IPS DF 4.7 (cell line): Measurements from ENCODE around the gene DUOX2.
"Not testable (repeated sequence)": the region's sequence is repeated elsewhere in the genome, so short reads cannot be mapped to it uniquely, and the experiment has no call there.

Experiments
- DNase-seq: peaks from one replicate; pipeline ENCODE4 v3.0.0-alpha.2; 2013; ENCODE audit warnings: low spot score; ENCODE audit errors: extremely low read depth

The DUOX2 gene

DNA sequence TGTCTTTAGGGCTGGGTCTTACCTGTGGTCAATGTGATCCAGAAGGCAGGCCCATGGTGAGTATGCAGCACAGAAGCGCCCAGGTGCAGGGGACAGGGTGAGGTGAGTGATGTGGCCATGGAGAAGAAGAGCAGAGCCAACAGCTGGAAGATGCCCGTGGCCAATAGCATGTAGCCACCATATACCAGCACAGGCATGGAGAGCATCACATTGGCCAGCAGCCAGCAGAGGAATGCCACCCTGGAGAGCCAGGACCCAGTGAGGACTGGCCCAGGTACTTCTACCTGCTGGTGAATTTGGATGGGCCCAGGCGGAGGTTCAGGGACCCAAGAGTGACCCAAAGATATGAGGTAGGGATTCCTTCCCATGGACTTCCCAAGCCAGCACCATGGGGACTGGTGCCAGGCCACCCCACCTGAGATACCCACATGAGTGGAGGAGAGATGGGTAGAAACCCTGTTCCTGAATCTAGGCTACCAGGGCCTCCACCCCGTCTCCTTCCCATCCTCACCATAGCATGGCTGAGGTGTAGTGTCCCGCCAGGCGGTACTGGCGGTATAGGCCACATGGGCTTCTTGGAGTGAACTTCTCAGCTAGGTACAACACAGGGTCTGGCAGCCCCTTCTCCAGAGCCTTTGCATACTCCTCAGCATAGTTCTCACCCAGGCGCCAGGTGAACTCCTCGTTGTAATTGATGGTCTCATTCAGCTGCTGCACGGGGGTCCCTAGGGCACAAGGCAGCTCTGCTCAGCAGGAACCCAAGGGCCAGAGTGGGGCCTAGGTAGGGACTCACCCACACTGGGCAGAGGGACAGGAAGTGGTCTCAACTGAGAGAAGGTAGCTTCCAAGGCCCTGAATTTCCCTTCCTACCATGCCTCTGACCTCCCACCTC lies 6.4 kb upstream of the DUOX2 start:
- no peak for DNase-seq

GRCh38 chr15:45118996-45119395 lies 5.0 kb upstream of the DUOX2 start:
- no peak for DNase-seq

DNA sequence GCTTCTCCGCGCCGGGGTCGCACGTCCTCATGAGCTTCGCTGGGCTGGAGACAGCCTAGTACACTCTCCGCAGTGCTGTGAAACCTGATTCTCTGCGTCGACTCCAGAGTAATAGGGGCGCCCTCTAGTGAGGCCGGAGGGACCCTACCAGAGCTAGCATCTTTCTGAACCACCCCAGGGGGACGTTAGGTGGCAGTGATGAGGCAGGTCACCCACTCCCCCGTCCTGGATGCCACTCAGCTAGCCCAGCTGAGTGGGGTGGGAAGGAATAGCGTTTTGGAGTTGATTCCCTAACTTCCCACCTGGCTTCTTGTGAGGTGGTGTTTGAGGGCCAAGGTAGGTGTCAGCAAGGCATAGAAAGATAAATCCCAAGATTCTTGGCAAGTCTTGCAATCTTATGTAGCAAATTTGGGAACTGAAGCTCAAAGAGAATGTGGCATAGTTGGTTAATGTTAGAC lies 4.2 kb upstream of the DUOX2 start:
- peak; percentile 83 for DNase-seq

- DNase-seq = no peak
Measured at GRCh38 chr15:45117308-45118130, 3.5 kb upstream of the DUOX2 start.

- no peak for DNase-seq
Measured at GRCh38 chr15:45116482-45117307, 2.7 kb upstream of the DUOX2 start.

DNA sequence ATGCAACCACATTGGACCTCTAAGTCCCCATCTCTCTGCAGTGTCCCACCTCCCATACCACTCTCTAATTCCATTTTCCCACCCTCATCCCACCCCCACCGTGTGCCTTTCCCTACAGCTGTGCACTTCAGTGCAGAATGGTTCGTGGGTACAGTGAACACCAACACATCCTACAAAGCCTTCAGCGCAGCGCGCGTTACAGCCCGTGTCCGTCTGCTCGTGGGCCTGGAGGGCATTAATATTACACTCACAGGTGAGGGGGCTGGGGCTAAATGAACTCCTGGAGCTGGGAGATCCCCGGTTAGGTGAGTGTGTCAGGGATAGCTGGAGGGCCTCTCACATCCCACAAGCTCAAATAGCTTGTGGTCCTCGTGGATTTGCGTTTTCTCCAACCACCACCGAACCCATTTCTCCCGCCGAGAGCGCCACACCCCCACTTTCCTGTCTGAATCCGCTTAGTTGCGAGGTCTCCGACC lies 2.1 kb upstream of the DUOX2 start:
- no peak for DNase-seq

GRCh38 chr15:45115312-45115820 lies 1.4 kb upstream of the DUOX2 start:
- no peak for DNase-seq

GRCh38 chr15:45114751-45115085 lies 746 bp upstream of the DUOX2 start:
- DNase-seq = no peak

GRCh38 chr15:45113380-45113990 lies 487 bp downstream of the DUOX2 start:
- DNase-seq = no peak

DNA sequence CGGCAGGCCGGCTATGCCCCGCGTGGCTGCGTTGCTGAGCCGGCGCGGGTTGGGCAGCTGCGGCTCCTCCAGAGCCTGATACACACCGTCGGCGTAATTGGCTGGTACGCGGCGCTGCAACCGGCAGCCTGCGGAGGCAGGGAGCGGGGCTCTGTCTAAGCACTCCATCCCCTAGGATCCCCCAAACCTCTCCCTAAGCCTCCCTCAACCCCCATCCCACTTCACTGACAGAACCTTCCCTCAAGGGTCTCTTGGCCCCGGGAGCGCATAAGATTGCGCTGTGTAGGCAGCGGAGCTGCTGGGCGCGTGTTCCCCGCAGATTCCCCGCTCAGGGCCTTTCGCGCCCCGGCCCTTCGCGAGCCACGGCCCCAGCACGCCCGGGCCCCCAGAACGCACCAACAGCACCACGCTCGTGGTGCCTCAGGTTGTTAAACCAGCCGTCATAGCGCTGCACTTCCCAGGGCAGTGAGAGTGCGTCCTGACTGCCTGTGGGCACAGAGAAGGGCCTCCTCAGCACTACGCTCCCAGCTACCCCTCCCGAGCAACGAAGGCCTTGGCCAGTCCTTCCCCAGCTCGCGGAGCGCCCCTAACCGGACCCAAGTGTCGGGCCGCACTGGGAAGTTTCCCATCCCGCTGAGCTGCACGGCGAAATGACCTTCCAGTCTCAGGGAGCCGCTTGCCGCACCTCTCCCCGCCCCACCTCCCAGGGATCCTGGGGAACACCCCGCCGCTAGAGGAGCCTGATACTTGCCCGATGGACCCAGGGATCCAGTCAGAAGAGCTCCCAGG lies 1.2 kb downstream of the DUOX2 start:
- DNase-seq = no peak

GRCh38 chr15:45112143-45112590 lies 1.8 kb downstream of the DUOX2 start:
- no peak for DNase-seq

DNA sequence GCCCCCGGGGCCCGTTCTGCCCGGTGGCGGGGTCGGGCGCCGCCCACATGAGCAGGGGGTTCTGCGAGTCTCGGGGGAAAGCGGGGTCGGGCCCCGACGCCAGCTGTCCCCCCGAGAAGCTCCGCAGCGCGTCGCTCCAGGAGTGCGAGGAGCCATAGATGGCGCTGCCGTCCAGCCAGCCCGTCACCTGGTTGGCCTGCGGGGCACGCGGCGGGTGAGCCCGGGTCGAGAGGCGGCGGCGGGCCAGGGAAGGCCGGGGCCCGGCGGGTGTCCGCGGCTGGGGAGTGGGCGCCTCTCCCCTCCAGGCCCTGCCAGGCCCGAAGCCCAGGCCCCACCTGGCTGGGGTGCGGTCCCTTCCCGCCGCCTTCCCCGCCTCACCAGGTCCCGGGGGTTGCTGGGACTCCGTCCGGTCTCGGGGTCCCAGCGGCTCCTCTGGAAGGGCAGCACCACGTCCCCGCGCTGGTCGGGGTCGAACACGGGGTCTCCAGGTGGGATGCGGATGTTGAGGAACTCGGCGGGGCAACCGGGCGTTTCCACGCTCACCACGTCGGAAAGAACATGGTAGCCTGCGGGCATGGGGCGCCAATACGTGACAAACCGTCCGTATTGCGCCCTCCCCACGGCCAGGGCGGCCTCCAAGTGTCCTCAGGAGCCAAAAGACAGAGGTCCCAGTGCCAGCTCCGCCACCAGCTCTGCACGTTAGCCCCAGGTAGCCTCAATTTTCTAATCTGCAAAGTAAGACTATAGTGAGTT lies 2.4 kb downstream of the DUOX2 start:
- DNase-seq = no peak

DNA sequence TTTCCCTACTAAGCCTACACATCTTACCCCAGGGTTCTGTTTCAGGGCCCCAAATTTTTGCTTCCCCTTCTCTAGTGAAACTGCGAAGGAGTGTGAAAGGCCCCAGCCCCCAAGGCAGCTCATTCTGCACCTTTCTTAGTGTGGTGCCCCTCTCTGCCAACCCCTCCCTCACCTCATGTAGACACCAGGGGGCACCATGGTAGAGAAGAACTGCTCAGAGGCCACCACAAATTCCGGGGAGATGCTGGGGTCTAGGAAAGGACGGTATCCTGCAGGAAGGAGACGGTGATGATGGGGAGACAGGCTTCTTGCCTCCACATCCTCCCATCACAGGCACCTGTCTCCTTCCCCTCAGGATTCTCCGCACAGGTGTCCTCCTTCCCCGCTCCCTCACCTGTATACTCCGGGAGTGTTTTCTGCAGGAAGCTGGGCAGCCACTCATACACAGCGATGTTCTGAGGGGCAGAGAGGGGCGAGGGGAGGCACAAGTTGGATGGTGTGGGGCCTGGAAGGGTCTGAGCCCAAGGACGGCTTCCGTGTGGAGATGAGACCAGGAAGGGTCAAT lies 3.6 kb downstream of the DUOX2 start:
- no peak for DNase-seq

GRCh38 chr15:45107941-45108630 lies 5.9 kb downstream of the DUOX2 start:
- DNase-seq = no peak

DNA sequence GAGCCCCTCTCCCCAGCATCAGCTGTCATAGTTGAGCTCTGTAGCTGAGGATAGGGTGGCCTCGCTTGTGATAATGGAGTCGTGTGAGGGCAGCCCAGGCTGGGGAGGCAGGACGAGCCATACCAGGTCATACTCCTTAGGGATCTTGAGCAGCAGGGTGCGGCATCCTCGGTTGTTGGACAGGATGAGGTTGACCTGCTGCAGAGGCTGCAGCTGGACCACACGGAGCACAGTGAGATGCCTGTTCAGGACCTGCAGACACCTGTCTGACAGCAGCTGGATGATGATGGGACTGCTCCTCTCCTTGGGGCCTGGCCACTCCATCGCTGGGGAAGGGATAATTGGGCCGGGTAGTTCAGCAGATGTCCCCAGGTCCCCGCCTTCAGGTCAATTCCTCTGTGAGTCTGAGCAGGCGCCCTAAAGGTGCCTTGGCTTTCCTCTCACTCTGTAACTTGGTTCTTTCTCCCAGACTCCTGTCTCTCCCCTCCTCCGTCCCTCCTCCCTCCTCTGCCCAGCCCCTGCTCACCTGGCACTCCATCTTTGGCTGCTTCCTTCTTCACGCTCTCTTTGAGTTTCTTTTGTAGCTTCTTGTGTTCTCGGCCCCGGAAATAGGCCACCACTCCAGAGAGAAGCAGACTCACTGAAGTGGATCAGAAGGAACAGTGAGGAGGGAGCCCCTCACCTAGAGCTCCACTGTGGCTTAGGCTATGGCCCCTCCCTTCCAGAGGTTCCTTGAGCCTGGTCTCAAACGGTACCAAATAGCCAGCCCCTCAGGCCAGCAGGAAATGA lies 7.8 kb downstream of the DUOX2 start:
- no peak for DNase-seq

DNA sequence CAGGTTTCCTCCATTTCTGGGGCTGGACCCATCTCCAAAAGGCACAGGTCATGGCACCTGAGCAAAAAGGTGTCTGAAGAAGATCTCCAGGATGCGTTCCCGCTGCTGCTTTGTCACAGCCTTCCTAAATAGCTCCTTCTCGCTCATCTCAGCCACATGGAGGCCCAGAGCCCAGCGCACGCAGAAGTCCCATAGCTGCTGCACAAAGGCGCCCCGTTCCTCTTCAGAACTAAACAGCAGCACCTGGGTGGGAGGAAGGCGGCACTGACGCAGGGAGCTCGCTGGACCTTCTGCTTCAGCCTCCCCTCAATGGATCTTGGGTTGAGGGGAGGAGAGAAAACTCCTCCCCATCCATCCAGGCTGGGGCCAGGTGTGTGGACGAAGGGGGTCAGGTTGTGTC lies 8.4 kb downstream of the DUOX2 start:
- no peak for DNase-seq

GRCh38 chr15:45104170-45104569 lies 9.8 kb downstream of the DUOX2 start:
- not testable (repeated sequence) for DNase-seq
